ENCODE data around the gene EPS8L3. TPM values are rescaled to one million over a fixed set of nuclear protein-coding genes. Genes with fewer than 3 reads are reported as not detected.

Gene EPS8L3
- total RNA-seq, 1 experiment from 2014 or later: 0.96 TPM

DNA sequence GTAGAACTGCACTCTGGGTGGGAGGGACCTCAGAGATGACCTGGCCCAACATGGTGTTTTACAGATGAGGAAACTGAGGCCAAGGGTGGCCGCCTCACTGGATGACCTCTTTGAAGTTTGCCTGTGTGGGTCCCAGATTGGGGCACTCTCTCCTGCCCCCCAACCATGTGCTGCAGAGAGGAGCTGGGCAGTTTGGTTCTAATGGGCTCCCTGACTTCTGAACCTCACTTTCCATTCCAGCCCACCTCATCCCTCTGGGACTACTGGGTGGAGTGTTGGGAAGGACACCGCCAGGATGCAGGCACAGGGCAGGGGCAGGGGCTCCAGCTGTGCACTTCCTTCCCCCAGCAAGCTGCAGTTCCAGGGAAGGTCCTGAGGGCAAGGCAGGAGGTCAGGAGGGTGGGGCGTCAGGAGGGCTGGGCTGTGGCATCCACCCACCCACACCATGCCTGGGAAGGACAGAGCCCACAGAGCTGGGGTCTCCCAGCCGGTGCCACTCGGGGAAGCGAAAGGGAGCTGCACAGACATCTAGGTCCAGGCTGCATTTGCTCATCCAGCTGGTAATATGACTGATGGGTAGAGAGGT is 10.3 kb upstream of the EPS8L3 start:
- ATAC-seq: peak; percentile 8; the same call in 1 of the 2 replicates
- Histone ChIP-seq H2AFZ (ENCODE audit: low read depth, low read length, poor library complexity, severe bottlenecking) (peak overlapping the region; percentile 65), H3K4me2 (ENCODE audit: low read length) (peak overlapping the region; percentile 36; the same call in 1 of the 2 replicates), H3K9ac (ENCODE audit: low read length) (no peak overlapping the region), H3K4me1 (ENCODE audit: control insufficient read depth in 1 of 2, insufficient read depth in 2 of 2, low read length in 2 of 2) (peaks cover 0 to 18% of the 10 kb centered on the region in 2 experiments; a peak in 2 of 4 replicates), H3K9me3 (ENCODE audit: control insufficient read depth in 1 of 2, insufficient read depth in 1 of 2, low read depth in 1 of 2, low read length in 2 of 2) (no peaks in the 10 kb centered on the region), H4K20me1 (ENCODE audit: insufficient read depth) (no peaks in the 10 kb centered on the region), H3K4me3 (replicated peaks in 1 of 2; ENCODE audit: low read depth in 1 of 2, low read length in 2 of 2) (no peak overlapping the region), H3K9me2 (ENCODE audit: insufficient read depth) (no peaks in the 10 kb centered on the region), H3K27ac (ENCODE audit: low read depth, low read length) (no peak overlapping the region), H3K36me3 (ENCODE audit: control insufficient read depth in 1 of 2, insufficient read depth in 2 of 2, low read length in 2 of 2) (no peaks in the 10 kb centered on the region), H3K79me2 (ENCODE audit: insufficient read depth, low read length) (no peaks in the 10 kb centered on the region), H3K27me3 (ENCODE audit: insufficient read depth, low read length) (no peaks in the 10 kb centered on the region)
- BruUV-seq (replicated peaks): no TSS peak
- RAD21 ChIA-PET (ENCODE audit: low non-redundant PET in 1 of 2, low total read pairs in 2 of 2, uncharacterized antibody in 2 of 2, unreplicated experiment in 2 of 2): interaction anchor here (1.0 to 7.9 kb wide), 8 partner anchors 56 to 228 kb away, joined by 3 to 56 read pairs (median 6); partner anchors contain the start of gene AHCYL1 (in 2 of the 2)
- TF ChIP-seq SIN3A (IDR thresholded peaks at IDR 0.05; ENCODE audit: low read depth) (no peak), CEBPB (IDR thresholded peaks at IDR 0.05; ENCODE audit: low read depth) (no peak), ZNF274 (IDR thresholded peaks at IDR 0.05; ENCODE audit: low read depth, low read length) (no peak), POLR2AphosphoS5 (IDR thresholded peaks at IDR 0.05; ENCODE audit: low read depth, low read length) (no peak), JUND (IDR thresholded peaks at IDR 0.05) (no peak), SRF (IDR thresholded peaks at IDR 0.05; ENCODE audit: low read depth) (no peak), EGR1 (IDR thresholded peaks at IDR 0.05; ENCODE audit: low read depth) (no peak), ZFX (IDR thresholded peaks at IDR 0.05) (no peak), SP1 (IDR thresholded peaks at IDR 0.05; ENCODE audit: low read depth) (no peak), TCF7L2 (IDR thresholded peaks at IDR 0.05; ENCODE audit: borderline replicate concordance, extremely low read depth, insufficient read depth, insufficient read length) (no peak), RAD21 (IDR thresholded peaks at IDR 0.05; ENCODE audit: low read depth) (no peak), POLR2A (IDR thresholded peaks at IDR 0.05; ENCODE audit: borderline replicate concordance, extremely low read depth, insufficient read depth, insufficient read length) (no peak), FOSL1 (IDR thresholded peaks at IDR 0.05; ENCODE audit: low read depth) (no peak)
- TF ChIP-seq, protein P1, sequence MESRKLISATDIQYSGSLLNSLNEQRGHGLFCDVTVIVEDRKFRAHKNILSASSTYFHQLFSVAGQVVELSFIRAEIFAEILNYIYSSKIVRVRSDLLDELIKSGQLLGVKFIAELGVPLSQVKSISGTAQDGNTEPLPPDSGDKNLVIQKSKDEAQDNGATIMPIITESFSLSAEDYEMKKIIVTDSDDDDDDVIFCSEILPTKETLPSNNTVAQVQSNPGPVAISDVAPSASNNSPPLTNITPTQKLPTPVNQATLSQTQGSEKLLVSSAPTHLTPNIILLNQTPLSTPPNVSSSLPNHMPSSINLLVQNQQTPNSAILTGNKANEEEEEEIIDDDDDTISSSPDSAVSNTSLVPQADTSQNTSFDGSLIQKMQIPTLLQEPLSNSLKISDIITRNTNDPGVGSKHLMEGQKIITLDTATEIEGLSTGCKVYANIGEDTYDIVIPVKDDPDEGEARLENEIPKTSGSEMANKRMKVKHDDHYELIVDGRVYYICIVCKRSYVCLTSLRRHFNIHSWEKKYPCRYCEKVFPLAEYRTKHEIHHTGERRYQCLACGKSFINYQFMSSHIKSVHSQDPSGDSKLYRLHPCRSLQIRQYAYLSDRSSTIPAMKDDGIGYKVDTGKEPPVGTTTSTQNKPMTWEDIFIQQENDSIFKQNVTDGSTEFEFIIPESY (IDR thresholded peaks at IDR 0.05; ENCODE audit: extremely low read depth, insufficient replicate concordance, low read length): no peak
- TF ChIP-seq, protein P2, sequence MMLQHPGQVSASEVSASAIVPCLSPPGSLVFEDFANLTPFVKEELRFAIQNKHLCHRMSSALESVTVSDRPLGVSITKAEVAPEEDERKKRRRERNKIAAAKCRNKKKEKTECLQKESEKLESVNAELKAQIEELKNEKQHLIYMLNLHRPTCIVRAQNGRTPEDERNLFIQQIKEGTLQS (IDR thresholded peaks at IDR 0.05): no peak
- TF ChIP-seq, protein P3, sequence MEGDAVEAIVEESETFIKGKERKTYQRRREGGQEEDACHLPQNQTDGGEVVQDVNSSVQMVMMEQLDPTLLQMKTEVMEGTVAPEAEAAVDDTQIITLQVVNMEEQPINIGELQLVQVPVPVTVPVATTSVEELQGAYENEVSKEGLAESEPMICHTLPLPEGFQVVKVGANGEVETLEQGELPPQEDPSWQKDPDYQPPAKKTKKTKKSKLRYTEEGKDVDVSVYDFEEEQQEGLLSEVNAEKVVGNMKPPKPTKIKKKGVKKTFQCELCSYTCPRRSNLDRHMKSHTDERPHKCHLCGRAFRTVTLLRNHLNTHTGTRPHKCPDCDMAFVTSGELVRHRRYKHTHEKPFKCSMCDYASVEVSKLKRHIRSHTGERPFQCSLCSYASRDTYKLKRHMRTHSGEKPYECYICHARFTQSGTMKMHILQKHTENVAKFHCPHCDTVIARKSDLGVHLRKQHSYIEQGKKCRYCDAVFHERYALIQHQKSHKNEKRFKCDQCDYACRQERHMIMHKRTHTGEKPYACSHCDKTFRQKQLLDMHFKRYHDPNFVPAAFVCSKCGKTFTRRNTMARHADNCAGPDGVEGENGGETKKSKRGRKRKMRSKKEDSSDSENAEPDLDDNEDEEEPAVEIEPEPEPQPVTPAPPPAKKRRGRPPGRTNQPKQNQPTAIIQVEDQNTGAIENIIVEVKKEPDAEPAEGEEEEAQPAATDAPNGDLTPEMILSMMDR (IDR thresholded peaks at IDR 0.05 in 2 of 3, conservative IDR thresholded peaks at IDR 0.05 in 1 of 3; ENCODE audit: borderline replicate concordance in 1 of 3, insufficient read depth in 1 of 3, low read depth in 2 of 3, low read length in 2 of 3): no peak
- CTCF ChIA-PET: interaction anchor here (0.9 to 19.5 kb wide), 11 partner anchors 9 to 230 kb away, joined by 3 to 396 read pairs (median 3); partner anchors contain the start of genes AHCYL1 and GNAI3
- intact Hi-C loops (cut with micrococcal nuclease): loop anchor here (1.0 kb wide), 3 partner anchors 56 to 228 kb away; no protein-coding TSS in a partner anchor
- no peak for DNase-seq (ENCODE audit: low read depth, low spot score)
- POLR2A ChIA-PET: interaction anchor here (0.9 to 2.3 kb wide), 5 partner anchors 17 to 226 kb away, joined by 3 to 11 read pairs (median 4); partner anchors contain the start of genes AHCYL1 and GNAI3

Data from HCT116 (cell line).